ENCODE data around the gene PRKN. TPM values are rescaled to one million over a fixed set of nuclear protein-coding genes. Genes with fewer than 3 reads are reported as not detected.

PRKN gene
- total and polyA plus RNA-seq, 2 experiments from 2014 or later: 11.7 to 28.1 TPM

GRCh38 chr6:162151021-162151665 lies 576.4 kb downstream of the PRKN start:
- no peaks in the 10 kb centered on the region for H3K36me3 ChIP-seq
- no peaks in the 10 kb centered on the region for H3K27me3 ChIP-seq
- no peak overlapping the region for H3K27ac ChIP-seq
- no peak for TF ChIP-seq CTCF (IDR thresholded peaks at IDR 0.05; ENCODE audit: low read depth, low read length)
- H3K4me3 ChIP-seq: no peak overlapping the region
- no peaks in the 10 kb centered on the region for H3K9me3 ChIP-seq (ENCODE audit: low read depth)
- no peaks in the 10 kb centered on the region for H3K4me1 ChIP-seq (ENCODE audit: low read depth)
- DNase-seq (ENCODE audit: low read depth in 1 of 2, low spot score in 1 of 2): peak in 1 of 2 donors; percentile 38

GRCh38 chr6:162150295-162150694 lies 577.3 kb downstream of the PRKN start:
- Histone ChIP-seq H3K27me3 (no peaks in the 10 kb centered on the region), H3K4me3 (no peak overlapping the region), H3K27ac (no peak overlapping the region), H3K36me3 (no peaks in the 10 kb centered on the region), H3K9me3 (ENCODE audit: low read depth) (no peaks in the 10 kb centered on the region), H3K4me1 (ENCODE audit: low read depth) (no peaks in the 10 kb centered on the region)
- no peak for DNase-seq (ENCODE audit: low read depth in 1 of 2, low spot score in 1 of 2)
- TF ChIP-seq CTCF (IDR thresholded peaks at IDR 0.05; ENCODE audit: low read depth, low read length): no peak

DNA sequence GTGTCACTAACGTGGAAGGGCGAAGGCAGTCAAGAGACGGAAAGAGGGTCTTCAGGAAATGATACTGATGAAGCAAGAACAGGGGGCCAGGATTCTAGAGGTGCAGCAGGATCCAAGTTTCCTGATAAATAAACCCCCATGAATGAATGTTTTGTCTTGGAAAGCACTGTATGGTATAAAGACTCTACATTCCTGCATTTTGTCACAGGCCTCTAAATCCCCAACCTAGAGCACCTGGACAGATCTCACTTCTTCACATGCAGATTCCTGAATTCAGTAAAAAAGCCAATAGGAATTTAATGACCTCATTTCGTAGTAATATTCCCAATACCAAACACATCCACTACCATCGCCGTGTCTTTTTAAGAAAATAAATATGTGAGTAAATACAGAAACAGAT lies 577.8 kb downstream of the PRKN start:
- Histone ChIP-seq H3K4me3 (no peak overlapping the region), H3K9me3 (ENCODE audit: low read depth) (no peaks in the 10 kb centered on the region), H3K36me3 (no peaks in the 10 kb centered on the region), H3K27ac (no peak overlapping the region), H3K4me1 (ENCODE audit: low read depth) (no peaks in the 10 kb centered on the region), H3K27me3 (no peaks in the 10 kb centered on the region)
- no peak for TF ChIP-seq CTCF (IDR thresholded peaks at IDR 0.05; ENCODE audit: low read depth, low read length)
- DNase-seq (ENCODE audit: low read depth in 1 of 2, low spot score in 1 of 2): no peak

DNA sequence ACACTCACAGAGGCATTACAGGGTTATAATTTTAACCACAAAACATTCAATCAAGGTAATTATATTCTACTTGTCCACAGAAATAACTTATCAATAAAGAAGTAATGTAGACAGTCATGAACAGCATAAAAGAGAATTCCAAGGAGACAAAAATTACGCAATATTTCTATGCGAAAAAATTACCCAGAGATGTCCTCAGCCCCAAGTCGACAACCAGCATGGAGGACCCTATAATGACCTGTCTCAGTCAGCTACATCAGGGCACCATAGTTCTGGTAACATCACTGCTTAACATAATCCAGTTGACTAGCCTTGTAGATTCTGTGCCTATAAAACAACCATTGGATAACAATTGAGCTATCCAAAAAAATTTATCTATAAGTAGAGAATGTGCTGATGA lies 579.8 kb downstream of the PRKN start:
- TF ChIP-seq CTCF (IDR thresholded peaks at IDR 0.05; ENCODE audit: low read depth, low read length): no peak
- H3K27me3 ChIP-seq: no peaks in the 10 kb centered on the region

GRCh38 chr6:162147281-162147680 lies 580.3 kb downstream of the PRKN start:
- no peaks in the 10 kb centered on the region for H3K36me3 ChIP-seq

More for the DNA sequence above, 579.8 kb downstream of the PRKN start:
- H3K9me3 ChIP-seq (ENCODE audit: low read depth): no peaks in the 10 kb centered on the region
- H3K36me3 ChIP-seq: no peaks in the 10 kb centered on the region
- no peak overlapping the region for H3K27ac ChIP-seq
- no peak for DNase-seq (ENCODE audit: low read depth in 1 of 2, low spot score in 1 of 2)
- H3K4me1 ChIP-seq (ENCODE audit: low read depth): no peaks in the 10 kb centered on the region
- no peak overlapping the region for H3K4me3 ChIP-seq

More at GRCh38 chr6:162147281-162147680, 580.3 kb downstream of the PRKN start:
- DNase-seq (ENCODE audit: low read depth in 1 of 2, low spot score in 1 of 2): no peak
- Histone ChIP-seq H3K4me1 (ENCODE audit: low read depth) (no peaks in the 10 kb centered on the region), H3K27ac (no peak overlapping the region), H3K4me3 (no peak overlapping the region), H3K9me3 (ENCODE audit: low read depth) (no peaks in the 10 kb centered on the region), H3K27me3 (no peaks in the 10 kb centered on the region)
- TF ChIP-seq CTCF (IDR thresholded peaks at IDR 0.05; ENCODE audit: low read depth, low read length): no peak
